Erythroblast (primary cell): ENCODE measurements around the gene UBAC2.

Experiments
- GATA1 ChIP-seq: IDR thresholded peaks from 2 replicates; pipeline ENCODE4 v1.6.1; 2011; ENCODE audit warnings: low read depth, mild to moderate bottlenecking, control low read depth, low read length, moderate library complexity
- POLR2A ChIP-seq: IDR thresholded peaks from 2 replicates; pipeline ENCODE4 v1.6.1; 2011; ENCODE audit warnings: mild to moderate bottlenecking, low read length

- TF ChIP-seq POLR2A (no peak), GATA1 (no peak)
Measured at GRCh38 chr13:99342723-99343315, 142.2 kb downstream of the UBAC2 start.
